GOT3 (cell line): Measurements from ENCODE around the gene ACSF3.
"Not testable (repeated sequence)": the region's sequence is repeated elsewhere in the genome, so short reads cannot be mapped to it uniquely, and the experiment has no call there.

Experiments
- DNase-seq: peaks from one replicate; lab custom pipeline; 2025; ENCODE audit warnings: mixed read lengths; lab: John Stamatoyannopoulos, UW

Gene ACSF3

GRCh38 chr16:89073346-89074071, 20.1 kb upstream of the ACSF3 start:
- DNase-seq, result no peak

- DNase-seq, result not testable (repeated sequence)
Observed at GRCh38 chr16:89074072-89074674, 19.5 kb upstream of the ACSF3 start.

- no peak for DNase-seq
Observed at GRCh38 chr16:89074803-89075688, 18.6 kb upstream of the ACSF3 start.

GRCh38 chr16:89076159-89076558, 17.5 kb upstream of the ACSF3 start:
- DNase-seq, result no peak

- no peak for DNase-seq
Observed at GRCh38 chr16:89077076-89077475, 16.6 kb upstream of the ACSF3 start.

GRCh38 chr16:89078172-89078571, 15.5 kb upstream of the ACSF3 start:
- no peak for DNase-seq

GRCh38 chr16:89079434-89079980, 14.1 kb upstream of the ACSF3 start:
- DNase-seq, result no peak

GRCh38 chr16:89080196-89080853, 13.3 kb upstream of the ACSF3 start:
- no peak for DNase-seq

GRCh38 chr16:89081556-89081955, 12.1 kb upstream of the ACSF3 start:
- DNase-seq, result no peak

- DNase-seq, result no peak
Observed at GRCh38 chr16:89084411-89084810, 9.2 kb upstream of the ACSF3 start.

GRCh38 chr16:89084814-89085612, 8.6 kb upstream of the ACSF3 start:
- no peak for DNase-seq

GRCh38 chr16:89085755-89086154, 7.9 kb upstream of the ACSF3 start:
- no peak for DNase-seq

- DNase-seq, result no peak
Observed at GRCh38 chr16:89087922-89088497, 5.6 kb upstream of the ACSF3 start.

- no peak for DNase-seq
Observed at GRCh38 chr16:89089120-89089519, 4.5 kb upstream of the ACSF3 start.

- no peak for DNase-seq
Observed at GRCh38 chr16:89090182-89090630, 3.4 kb upstream of the ACSF3 start.

- DNase-seq, result no peak
Observed at GRCh38 chr16:89090669-89091426, 2.8 kb upstream of the ACSF3 start.

GRCh38 chr16:89092013-89092412, 1.6 kb upstream of the ACSF3 start:
- DNase-seq, result no peak

GRCh38 chr16:89093252-89093601, 425 bp upstream of the ACSF3 start:
- DNase-seq, result not testable (repeated sequence)

- no peak for DNase-seq
Observed at GRCh38 chr16:89094252-89094879, 714 bp downstream of the ACSF3 start.

GRCh38 chr16:89094880-89095258, 1.2 kb downstream of the ACSF3 start:
- DNase-seq, result no peak
